GM19438 (cell line): ENCODE results near the gene TACR2.

ENCODE experiments used
- ATAC-seq: cut with Tn5 transposase; IDR thresholded peaks from one replicate; pipeline ENCODE4 v1.9.1; 2021; ENCODE audit warnings: low read depth; ENCODE audit not compliant: unreplicated experiment

TACR2 gene

GRCh38 chr10:69405221-69405620 lies 11.5 kb downstream of the TACR2 start:
- no peak for ATAC-seq

- ATAC-seq, result no peak
Observed at GRCh38 chr10:69404786-69405185, 11.9 kb downstream of the TACR2 start.

GRCh38 chr10:69403519-69403918 lies 13.2 kb downstream of the TACR2 start:
- ATAC-seq, result no peak

GRCh38 chr10:69403066-69403465 lies 13.7 kb downstream of the TACR2 start:
- no peak for ATAC-seq

- ATAC-seq, result no peak
Observed at GRCh38 chr10:69402386-69402785, 14.3 kb downstream of the TACR2 start.

GRCh38 chr10:69401416-69401815 lies 15.3 kb downstream of the TACR2 start:
- ATAC-seq, result no peak

GRCh38 chr10:69400936-69401335 lies 15.8 kb downstream of the TACR2 start:
- ATAC-seq, result no peak

GRCh38 chr10:69398466-69398865 lies 18.3 kb downstream of the TACR2 start:
- no peak for ATAC-seq

- ATAC-seq, result no peak
Observed at GRCh38 chr10:69397972-69398371, 18.7 kb downstream of the TACR2 start.

- ATAC-seq, result no peak
Observed at GRCh38 chr10:69394020-69394419, 22.7 kb downstream of the TACR2 start.

GRCh38 chr10:69392481-69393000 lies 24.2 kb downstream of the TACR2 start:
- ATAC-seq, result peak; percentile 78

- no peak for ATAC-seq
Observed at GRCh38 chr10:69391158-69391557, 25.6 kb downstream of the TACR2 start.

GRCh38 chr10:69389827-69390490 lies 26.8 kb downstream of the TACR2 start:
- no peak for ATAC-seq

- no peak for ATAC-seq
Observed at GRCh38 chr10:69388488-69388887, 28.2 kb downstream of the TACR2 start.

- ATAC-seq, result no peak
Observed at GRCh38 chr10:69387500-69387899, 29.2 kb downstream of the TACR2 start.

- ATAC-seq, result no peak
Observed at GRCh38 chr10:69385454-69386350, 31.0 kb downstream of the TACR2 start.

- no peak for ATAC-seq
Observed at GRCh38 chr10:69384320-69384719, 32.4 kb downstream of the TACR2 start.

- no peak for ATAC-seq
Observed at GRCh38 chr10:69383558-69383957, 33.2 kb downstream of the TACR2 start.

- ATAC-seq, result no peak
Observed at GRCh38 chr10:69382382-69383117, 34.2 kb downstream of the TACR2 start.

- no peak for ATAC-seq
Observed at GRCh38 chr10:69379800-69380199, 36.9 kb downstream of the TACR2 start.

GRCh38 chr10:69377933-69378332 lies 38.8 kb downstream of the TACR2 start:
- ATAC-seq, result no peak
